Activated T-helper 2 cell treated with anti-CD3 and anti-CD28 coated beads, Interferon-gamma antibody, Interleukin-2, Interleukin-4, amounts not matched to agents 10 μg/mL and 5 μg/mL and 100 μg/mL, durations not matched to agents 14 hours and 24 hours and 36 hours (primary cell): Measurements from ENCODE around the gene FLNA. TPM values are rescaled to one million over a fixed set of nuclear protein-coding genes. Genes with fewer than 3 reads are reported as not detected.

Experiments
- DNase-seq: peaks from one replicate; pipeline ENCODE4 v3.0.0; 2021; ENCODE audit warnings: low spot score
- H3K27ac Mint-ChIP-seq: one replicate; pipeline ENCODE4 v1.8.0; 2021; ENCODE audit warnings: mixed read lengths
- H3K27me3 Mint-ChIP-seq: one replicate; pipeline ENCODE4 v1.8.0; 2021; ENCODE audit warnings: low read depth, mixed read lengths
- H3K36me3 Mint-ChIP-seq: one replicate; pipeline ENCODE4 v1.8.0; 2021; ENCODE audit warnings: low read depth, mixed read lengths
- H3K4me1 Mint-ChIP-seq: one replicate; pipeline ENCODE4 v1.8.0; 2021; ENCODE audit warnings: low read depth, mixed read lengths
- H3K4me3 Mint-ChIP-seq: one replicate; pipeline ENCODE4 v1.8.0; 2021; ENCODE audit warnings: low read depth, mild to moderate bottlenecking, moderate library complexity, mixed read lengths
- H3K9me3 Mint-ChIP-seq: one replicate; pipeline ENCODE4 v1.8.0; 2021; ENCODE audit warnings: mixed read lengths
- intact Hi-C: fragments of 100-400 bp; cut with micrococcal nuclease; formaldehyde crosslinking; loops from one replicate; pipeline ENCODE4 v1.15.1; 2023
- total RNA-seq: library from RNA; stranded (reverse); gene quantifications from 2 replicates; pipeline ENCODE4 v1.2.3, GENCODE V29; 2022

FLNA gene
- total RNA-seq, 1 donor from 2014 or later: 1,005 TPM

GRCh38 chrX:154355776-154356140, 18.7 kb downstream of the FLNA start:
- peaks cover 4% of the 10 kb centered on the region for H3K4me1 Mint-ChIP-seq
- intact Hi-C loops: no loop called here
- H3K9me3 Mint-ChIP-seq: no peaks in the 10 kb centered on the region
- no peak overlapping the region for H3K27ac Mint-ChIP-seq
- no peak overlapping the region for H3K4me3 Mint-ChIP-seq
- no peaks in the 10 kb centered on the region for H3K27me3 Mint-ChIP-seq
- no peak for DNase-seq
- peaks cover 52% of the 10 kb centered on the region for H3K36me3 Mint-ChIP-seq

GRCh38 chrX:154355094-154355775, 19.2 kb downstream of the FLNA start:
- intact Hi-C loops: no loop called here
- Mint-ChIP-seq H3K36me3 (peaks cover 52% of the 10 kb centered on the region), H3K4me3 (no peak overlapping the region), H3K27ac (no peak overlapping the region), H3K27me3 (no peaks in the 10 kb centered on the region), H3K4me1 (peaks cover 4% of the 10 kb centered on the region), H3K9me3 (no peaks in the 10 kb centered on the region)
- no peak for DNase-seq

- DNase-seq: no peak
- H3K27ac Mint-ChIP-seq: no peak overlapping the region
Observed at GRCh38 chrX:154354516-154354915, 19.9 kb downstream of the FLNA start.

GRCh38 chrX:154354013-154354412, 20.4 kb downstream of the FLNA start:
- Mint-ChIP-seq H3K4me3 (no peak overlapping the region), H3K4me1 (peaks cover 4% of the 10 kb centered on the region), H3K9me3 (no peaks in the 10 kb centered on the region), H3K27ac (no peak overlapping the region), H3K36me3 (peaks cover 57% of the 10 kb centered on the region), H3K27me3 (no peaks in the 10 kb centered on the region)
- DNase-seq: no peak
- intact Hi-C loops: no loop called here

More at GRCh38 chrX:154354516-154354915, 19.9 kb downstream of the FLNA start:
- H3K4me1 Mint-ChIP-seq: peaks cover 4% of the 10 kb centered on the region
- H3K9me3 Mint-ChIP-seq: no peaks in the 10 kb centered on the region
- H3K36me3 Mint-ChIP-seq: peaks cover 54% of the 10 kb centered on the region
- H3K4me3 Mint-ChIP-seq: no peak overlapping the region
- H3K27me3 Mint-ChIP-seq: no peaks in the 10 kb centered on the region
- intact Hi-C loops: no loop called here

- H3K36me3 Mint-ChIP-seq: peaks cover 53% of the 10 kb centered on the region
- H3K27ac Mint-ChIP-seq: no peak overlapping the region
- intact Hi-C loops: no loop called here
- H3K9me3 Mint-ChIP-seq: no peaks in the 10 kb centered on the region
- DNase-seq: no peak
- H3K4me3 Mint-ChIP-seq: no peak overlapping the region
- peaks cover 4% of the 10 kb centered on the region for H3K4me1 Mint-ChIP-seq
- H3K27me3 Mint-ChIP-seq: no peaks in the 10 kb centered on the region
Observed at GRCh38 chrX:154353172-154353843, 21.1 kb downstream of the FLNA start.

GRCh38 chrX:154352466-154352865, 22.0 kb downstream of the FLNA start:
- no peak for DNase-seq
- Mint-ChIP-seq H3K36me3 (peaks cover 50% of the 10 kb centered on the region), H3K27ac (no peak overlapping the region), H3K4me1 (peaks cover 6% of the 10 kb centered on the region), H3K27me3 (no peaks in the 10 kb centered on the region), H3K9me3 (no peaks in the 10 kb centered on the region), H3K4me3 (no peak overlapping the region)
- intact Hi-C loops: no loop called here

- peak overlapping the region; percentile 22 for H3K27ac Mint-ChIP-seq
- no peak for DNase-seq
Observed at GRCh38 chrX:154352012-154352401, 22.4 kb downstream of the FLNA start.

GRCh38 chrX:154351183-154352011, 23.0 kb downstream of the FLNA start:
- H3K4me1 Mint-ChIP-seq: peaks cover 11% of the 10 kb centered on the region
- no peak for DNase-seq
- H3K4me3 Mint-ChIP-seq: no peak overlapping the region
- H3K27ac Mint-ChIP-seq: peak overlapping the region; percentile 22
- H3K36me3 Mint-ChIP-seq: peaks cover 49% of the 10 kb centered on the region
- no peaks in the 10 kb centered on the region for H3K27me3 Mint-ChIP-seq
- intact Hi-C loops: no loop called here
- no peaks in the 10 kb centered on the region for H3K9me3 Mint-ChIP-seq

More at GRCh38 chrX:154352012-154352401, 22.4 kb downstream of the FLNA start:
- H3K4me3 Mint-ChIP-seq: no peak overlapping the region
- H3K27me3 Mint-ChIP-seq: no peaks in the 10 kb centered on the region
- H3K9me3 Mint-ChIP-seq: no peaks in the 10 kb centered on the region
- H3K36me3 Mint-ChIP-seq: peaks cover 51% of the 10 kb centered on the region
- H3K4me1 Mint-ChIP-seq: peaks cover 11% of the 10 kb centered on the region
- intact Hi-C loops: no loop called here

GRCh38 chrX:154350429-154351182, 23.8 kb downstream of the FLNA start:
- no peak overlapping the region for H3K27ac Mint-ChIP-seq
- no peaks in the 10 kb centered on the region for H3K9me3 Mint-ChIP-seq
- DNase-seq: no peak
- peaks cover 9% of the 10 kb centered on the region for H3K4me1 Mint-ChIP-seq
- intact Hi-C loops: no loop called here
- H3K27me3 Mint-ChIP-seq: no peaks in the 10 kb centered on the region
- H3K36me3 Mint-ChIP-seq: peaks cover 44% of the 10 kb centered on the region
- H3K4me3 Mint-ChIP-seq: no peak overlapping the region

GRCh38 chrX:154349979-154350378, 24.5 kb downstream of the FLNA start:
- Mint-ChIP-seq H3K9me3 (no peaks in the 10 kb centered on the region), H3K4me3 (no peak overlapping the region), H3K27ac (no peak overlapping the region), H3K27me3 (no peaks in the 10 kb centered on the region), H3K4me1 (peaks cover 9% of the 10 kb centered on the region), H3K36me3 (peaks cover 44% of the 10 kb centered on the region)
- DNase-seq: no peak
- intact Hi-C loops: no loop called here

- Mint-ChIP-seq H3K27ac (no peak overlapping the region), H3K36me3 (peaks cover 44% of the 10 kb centered on the region), H3K4me3 (no peak overlapping the region), H3K4me1 (peaks cover 9% of the 10 kb centered on the region), H3K9me3 (no peaks in the 10 kb centered on the region), H3K27me3 (no peaks in the 10 kb centered on the region)
- intact Hi-C loops: no loop called here
- no peak for DNase-seq
Observed at GRCh38 chrX:154349359-154349935, 25.0 kb downstream of the FLNA start.

GRCh38 chrX:154348646-154349358, 25.6 kb downstream of the FLNA start:
- Mint-ChIP-seq H3K36me3 (peaks cover 39% of the 10 kb centered on the region), H3K4me1 (peaks cover 9% of the 10 kb centered on the region), H3K27me3 (no peaks in the 10 kb centered on the region), H3K9me3 (no peaks in the 10 kb centered on the region), H3K4me3 (no peak overlapping the region), H3K27ac (no peak overlapping the region)
- intact Hi-C loops: no loop called here
- DNase-seq: no peak
